Measurements from ENCODE around the gene NUDC. TPM values are rescaled to one million over a fixed set of nuclear protein-coding genes. Genes with fewer than 3 reads are reported as not detected.

Gene NUDC
- total and polyA plus RNA-seq, 2 of the 4 experiments (the other 2 are of a cell fraction), result 34.8 to 89.8 TPM

GRCh38 chr1:26981146-26981846, 59.8 kb downstream of the NUDC start:
- Histone ChIP-seq H3K4me1 (ENCODE audit: control insufficient read depth, insufficient read depth, low read length) (0 out of 2 replicates have a peak, but pooled peaks cover 2% of the 10 kb centered on the region), H3K27me3 (ENCODE audit: control insufficient read depth, insufficient read depth, low read length) (no peaks in the 10 kb centered on the region), H3K14ac (replicated peaks; ENCODE audit: low read depth, low read length) (no peak overlapping the region), H2AK5ac (ENCODE audit: low read depth, low read length) (no peak overlapping the region), H2BK120ac (ENCODE audit: low read depth, low read length) (no peak overlapping the region), H2AFZ (replicated peaks; ENCODE audit: low read length, poor library complexity) (no peak overlapping the region), H3K36me3 (ENCODE audit: control insufficient read depth, insufficient read depth, low read length) (no peaks in the 10 kb centered on the region), H4K91ac (ENCODE audit: insufficient read depth, low read depth, low read length) (no peak overlapping the region), H2BK5ac (ENCODE audit: low read depth, low read length, poor library complexity, severe bottlenecking) (no peak overlapping the region), H2AK9ac (replicated peaks; ENCODE audit: low read depth, low read length, poor library complexity) (no peak overlapping the region), H3K4me2 (ENCODE audit: low read depth, low read length) (no peak overlapping the region), H4K8ac (ENCODE audit: low read depth in 2 of 2, low read length in 2 of 2) (no peak overlapping the region), H4K5ac (ENCODE audit: low read depth, low read length) (no peak overlapping the region), H3K18ac (ENCODE audit: low read depth, low read length) (no peak overlapping the region), H3K4ac (ENCODE audit: low read depth, low read length) (no peak overlapping the region), H3K27ac (ENCODE audit: insufficient read depth, low read length) (no peak overlapping the region), H3K23ac (ENCODE audit: low read depth, low read length) (no peak overlapping the region), H3K79me1 (ENCODE audit: low read depth in 1 of 2, low read length in 2 of 2) (no peaks in the 10 kb centered on the region), H2BK15ac (ENCODE audit: low read depth, low read length) (no peak overlapping the region), H3K9ac (ENCODE audit: low read depth, low read length) (no peak overlapping the region), H3K56ac (ENCODE audit: extremely low read depth, insufficient read depth, low read length) (no peak overlapping the region), H3K4me3 (ENCODE audit: insufficient read depth, low read depth, low read length) (no peak overlapping the region), H4K20me1 (ENCODE audit: insufficient read depth, low read length) (no peaks in the 10 kb centered on the region), H2BK20ac (ENCODE audit: low read depth, low read length) (no peak overlapping the region), H3K9me1 (ENCODE audit: insufficient read depth, low read length) (no peaks in the 10 kb centered on the region; the same call in 1 of the 2 replicates), H3K9me3 (ENCODE audit: control insufficient read depth, insufficient read depth, low read length) (no peaks in the 10 kb centered on the region)
- TF ChIP-seq ELK1 (IDR thresholded peaks at IDR 0.05; ENCODE audit: borderline replicate concordance, low read depth, low read length) (no peak), BHLHE40 (IDR thresholded peaks at IDR 0.05; ENCODE audit: low read depth, low read length) (no peak), NFE2L2 (IDR thresholded peaks at IDR 0.05; ENCODE audit: low read depth, low read length) (no peak), CEBPB (IDR thresholded peaks at IDR 0.05; ENCODE audit: low read depth, low read length) (no peak), CHD1 (IDR thresholded peaks at IDR 0.05; ENCODE audit: low read depth, low read length) (no peak), USF2 (IDR thresholded peaks at IDR 0.05; ENCODE audit: low read depth, low read length) (no peak), RCOR1 (IDR thresholded peaks at IDR 0.05; ENCODE audit: insufficient replicate concordance, low read length) (no peak), SMC3 (IDR thresholded peaks at IDR 0.05; ENCODE audit: low read depth, low read length) (no peak), POLR2A (IDR thresholded peaks at IDR 0.05; ENCODE audit: low read depth, low read length) (no peak), FOS (IDR thresholded peaks at IDR 0.05; ENCODE audit: low read depth, low read length) (no peak), CTCF (conservative IDR thresholded peaks at IDR 0.05; ENCODE audit: low read depth, low read length) (no peak), RAD21 (IDR thresholded peaks at IDR 0.05; ENCODE audit: low read length) (no peak), MAFK (IDR thresholded peaks at IDR 0.05; ENCODE audit: low read depth, low read length) (no peak), MXI1 (IDR thresholded peaks at IDR 0.05; ENCODE audit: borderline replicate concordance, low read depth, low read length) (no peak), MAZ (IDR thresholded peaks at IDR 0.05; ENCODE audit: borderline replicate concordance, low read depth, low read length) (no peak)
- DNase-seq, result no peak
- BruUV-seq (replicated peaks), result no TSS peak
- ATAC-seq (ENCODE audit: low read depth), result no peak
- in situ Hi-C loops (cut with MboI; ENCODE audit: low sequenced_read_pairs), result no loop called here
- 86% methylated on average over 2 of the region's 3 CpGs; no CpG with 5 or more reads in 1 of the 2 experiments for WGBS, 2 experiments (ENCODE audit: extremely low coverage in 2 of 2, insufficient read length in 1 of 2)
- ChIA-PET POLR2A (ENCODE audit: unreplicated experiment) (no interaction called here), CTCF (interaction anchor here (1.5 kb wide), 1 partner anchor 9 kb away, joined by 3 read pairs; no protein-coding TSS in a partner anchor)
- intact Hi-C loops (cut with micrococcal nuclease), result no loop called here
- dilution Hi-C loops (cut with HindIII; ENCODE audit: low sequenced_read_pairs, unreplicated experiment), result no loop called here

Data from IMR-90 (cell line).